ENCODE results near the gene KANK4. TPM values are rescaled to one million over a fixed set of nuclear protein-coding genes. Genes with fewer than 3 reads are reported as not detected.

The KANK4 gene
- total RNA-seq, 4 donors from 2014 or later = 0.54 to 0.59 (median 0.56) TPM; not detected in 1

DNA sequence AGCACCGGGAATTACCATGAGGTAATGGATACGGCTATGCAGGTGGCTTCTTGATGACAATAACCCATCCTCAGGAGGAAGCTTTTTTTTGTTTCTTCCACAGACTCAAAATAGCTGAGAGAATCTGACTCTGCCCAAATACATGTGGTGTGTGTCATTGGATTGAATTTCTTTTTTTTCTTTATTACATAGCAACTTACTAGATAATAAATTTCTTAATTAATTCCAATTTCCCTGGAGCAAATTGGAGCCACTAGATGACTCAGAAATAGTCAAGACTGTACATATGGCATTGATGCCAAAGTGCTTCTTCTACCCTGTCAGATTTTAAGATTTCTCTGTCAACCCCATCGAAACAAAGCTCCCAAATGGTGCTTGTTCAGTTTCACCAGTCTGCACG, 81.9 kb downstream of the KANK4 start:
- no peaks in the 10 kb centered on the region for H3K27me3 ChIP-seq
- WGBS, 2 donors = 92% methylated on average over 4 of the region's 4 CpGs
- intact Hi-C loops (cut with DNase I) = no loop called here
- H3K4me1 ChIP-seq = no peaks in the 10 kb centered on the region
- no peak overlapping the region for H3K4me3 ChIP-seq (replicated peaks in 1 of 3)
- TF ChIP-seq CTCF (IDR thresholded peaks at IDR 0.05) (no peak), POLR2A (IDR thresholded peaks at IDR 0.05) (no peak)
- H3K9me3 ChIP-seq = no peaks in the 10 kb centered on the region
- H3K36me3 ChIP-seq = no peaks in the 10 kb centered on the region
- no peak for DNase-seq
- H3K27ac ChIP-seq = no peak overlapping the region

DNA sequence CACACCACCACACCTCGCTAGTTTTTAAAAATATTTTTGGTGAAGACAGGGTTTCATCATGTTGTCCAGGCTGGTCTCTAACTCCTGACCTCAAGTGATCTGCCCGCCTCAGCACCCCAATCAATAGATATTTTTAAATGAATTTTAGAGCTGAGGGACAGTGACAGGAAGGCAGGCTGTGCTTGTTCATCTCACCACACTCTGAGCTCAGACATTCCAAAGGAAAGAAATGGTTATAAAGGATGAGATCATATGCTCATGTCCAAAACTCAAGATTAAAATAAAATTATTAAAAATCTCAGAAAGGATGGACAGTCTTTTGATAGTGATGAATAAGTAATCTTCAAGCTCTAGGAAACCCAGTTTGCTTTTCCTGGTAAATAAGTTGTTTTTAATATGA, 83.7 kb downstream of the KANK4 start:
- intact Hi-C loops (cut with DNase I) = no loop called here
- Histone ChIP-seq H3K4me3 (replicated peaks in 1 of 3) (no peak overlapping the region), H3K36me3 (no peaks in the 10 kb centered on the region), H3K27ac (no peak overlapping the region), H3K9me3 (no peaks in the 10 kb centered on the region), H3K4me1 (no peaks in the 10 kb centered on the region), H3K27me3 (no peaks in the 10 kb centered on the region)
- no peak for DNase-seq
- TF ChIP-seq CTCF (IDR thresholded peaks at IDR 0.05) = no peak
- no peak for TF ChIP-seq POLR2A (IDR thresholded peaks at IDR 0.05)
- WGBS, 2 donors = 92 to 93% methylated on average over 2 of the region's 2 CpGs

GRCh38 chr1:62234688-62235087, 84.5 kb downstream of the KANK4 start:
- Histone ChIP-seq H3K36me3 (no peaks in the 10 kb centered on the region), H3K27ac (no peak overlapping the region), H3K9me3 (no peaks in the 10 kb centered on the region), H3K27me3 (no peaks in the 10 kb centered on the region), H3K4me3 (replicated peaks in 1 of 3) (no peak overlapping the region), H3K4me1 (no peaks in the 10 kb centered on the region)
- intact Hi-C loops (cut with DNase I) = no loop called here
- 81 to 84% methylated on average over 6 of the region's 6 CpGs for WGBS, 2 donors
- DNase-seq = no peak
- TF ChIP-seq POLR2A (IDR thresholded peaks at IDR 0.05) (no peak), CTCF (IDR thresholded peaks at IDR 0.05) (no peak)

DNA sequence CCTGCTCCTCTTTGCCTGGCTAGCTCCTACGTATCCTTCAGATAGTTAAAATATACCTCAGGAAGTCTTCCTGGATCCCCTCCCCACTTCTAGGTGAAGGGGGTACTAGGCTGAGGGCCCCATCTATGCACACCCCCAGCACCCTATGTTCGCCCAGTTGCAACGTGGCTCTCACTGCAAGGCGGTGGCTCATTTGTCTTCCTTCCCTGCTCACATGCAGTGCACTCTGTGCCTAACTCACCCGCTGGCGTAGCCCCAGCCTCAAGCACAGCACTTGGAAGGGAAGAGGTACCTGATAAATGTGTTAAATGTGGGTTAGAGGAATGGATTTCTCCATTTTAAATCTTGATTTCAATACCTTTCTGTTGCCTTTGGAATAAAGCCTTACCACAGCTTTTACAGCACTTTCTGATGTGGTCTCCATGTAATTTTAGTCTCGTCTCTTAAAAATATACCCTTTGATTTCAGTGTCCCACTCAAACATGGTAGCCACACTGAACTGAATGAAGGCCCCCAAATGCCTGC, 85.2 kb downstream of the KANK4 start:
- Histone ChIP-seq H3K36me3 (no peaks in the 10 kb centered on the region), H3K27me3 (no peaks in the 10 kb centered on the region), H3K27ac (no peak overlapping the region), H3K4me1 (no peaks in the 10 kb centered on the region), H3K9me3 (no peaks in the 10 kb centered on the region), H3K4me3 (replicated peaks in 1 of 3) (no peak overlapping the region)
- TF ChIP-seq CTCF (IDR thresholded peaks at IDR 0.05) = no peak
- no peak for TF ChIP-seq POLR2A (IDR thresholded peaks at IDR 0.05)
- 81 to 91% methylated on average over 7 of the region's 7 CpGs for WGBS, 2 donors
- DNase-seq = no peak
- intact Hi-C loops (cut with DNase I) = no loop called here

- Histone ChIP-seq H3K4me1 (no peaks in the 10 kb centered on the region), H3K4me3 (replicated peaks in 1 of 3) (no peak overlapping the region), H3K27me3 (no peaks in the 10 kb centered on the region), H3K9me3 (no peaks in the 10 kb centered on the region), H3K27ac (no peak overlapping the region), H3K36me3 (no peaks in the 10 kb centered on the region)
- WGBS, 2 donors = 76 to 77% methylated on average over 14 of the region's 14 CpGs
- TF ChIP-seq CTCF (IDR thresholded peaks at IDR 0.05) = no peak
- no peak for TF ChIP-seq POLR2A (IDR thresholded peaks at IDR 0.05)
- no peak for DNase-seq
- intact Hi-C loops (cut with DNase I) = no loop called here
These were observed 86.4 kb downstream of the KANK4 start for GRCh38 chr1:62232871-62233278.
